Measurements from ENCODE around the gene PRMT7. TPM values are rescaled to one million over a fixed set of nuclear protein-coding genes. Genes with fewer than 3 reads are reported as not detected.

Gene PRMT7
- total RNA-seq, 1 experiment from 2014 or later, result 33.1 TPM

GRCh38 chr16:68345958-68346635 is 35.3 kb downstream of the PRMT7 start:
- in situ Hi-C loops (cut with HindIII; ENCODE audit: low pct_unique_long_range_greater_than_20kb, low sequenced_read_pairs), result no loop called here
- ChIA-PET CTCF (interaction anchor here (0.6 kb wide), 1 partner anchor 36 kb away, joined by 3 read pairs; the partner anchor contains the start of genes PRMT7 and SLC7A6OS), POLR2A (no interaction called here)

GRCh38 chr16:68346892-68347480 is 36.2 kb downstream of the PRMT7 start:
- Histone ChIP-seq H3K27me3 (ENCODE audit: control insufficient read depth, insufficient read depth, low read length) (no peaks in the 10 kb centered on the region), H3K36me3 (ENCODE audit: control insufficient read depth, insufficient read depth, low read length) (peaks cover 2% of the 10 kb centered on the region), H3K27ac (ENCODE audit: low read length) (no peak overlapping the region), H3K4me1 (ENCODE audit: control insufficient read depth, insufficient read depth, low read length) (no peaks in the 10 kb centered on the region), H3K4me3 (ENCODE audit: low read depth in 2 of 2, low read length in 2 of 2) (no peak overlapping the region), H3K9me3 (ENCODE audit: control insufficient read depth, insufficient read depth, low read depth, low read length) (no peaks in the 10 kb centered on the region)
- no peak for DNase-seq (ENCODE audit: low read depth, low spot score)
- ATAC-seq, result no peak
- intact Hi-C loops (cut with micrococcal nuclease; ENCODE audit: unreplicated experiment), result no loop called here
- in situ Hi-C loops (cut with HindIII; ENCODE audit: low pct_unique_long_range_greater_than_20kb, low sequenced_read_pairs), result no loop called here
- CTCF ChIA-PET, result interaction anchor here (0.6 kb wide), 1 partner anchor 36 kb away, joined by 3 read pairs; the partner anchor contains the start of genes PRMT7 and SLC7A6OS
- BruUV-seq (replicated peaks), result no TSS peak
- POLR2A ChIA-PET, result no interaction called here
- TF ChIP-seq SIN3A (IDR thresholded peaks at IDR 0.05; ENCODE audit: borderline replicate concordance, insufficient read depth, low read depth, low read length) (no peak), CTCF (IDR thresholded peaks at IDR 0.05) (no peak), POLR2AphosphoS5 (IDR thresholded peaks at IDR 0.05; ENCODE audit: low read depth, low read length) (no peak), TCF7L2 (IDR thresholded peaks at IDR 0.05; ENCODE audit: low read depth, low read length) (no peak)

More at GRCh38 chr16:68345958-68346635, 35.3 kb downstream of the PRMT7 start:
- peaks cover 2% of the 10 kb centered on the region for H3K36me3 ChIP-seq (ENCODE audit: control insufficient read depth, insufficient read depth, low read length)
- intact Hi-C loops (cut with micrococcal nuclease; ENCODE audit: unreplicated experiment), result no loop called here
- ATAC-seq, result no peak
- H3K9me3 ChIP-seq (ENCODE audit: control insufficient read depth, insufficient read depth, low read depth, low read length), result no peaks in the 10 kb centered on the region
- H3K4me3 ChIP-seq (ENCODE audit: low read depth in 2 of 2, low read length in 2 of 2), result no peak overlapping the region
- H3K27ac ChIP-seq (ENCODE audit: low read length), result no peak overlapping the region
- TF ChIP-seq SIN3A (IDR thresholded peaks at IDR 0.05; ENCODE audit: borderline replicate concordance, insufficient read depth, low read depth, low read length) (no peak), REST (IDR thresholded peaks at IDR 0.05; ENCODE audit: insufficient read depth in 1 of 2, low read depth in 2 of 2, low read length in 1 of 2) (no peak), POLR2AphosphoS5 (IDR thresholded peaks at IDR 0.05; ENCODE audit: low read depth, low read length) (no peak), CTCF (IDR thresholded peaks at IDR 0.05) (no peak), TCF7L2 (IDR thresholded peaks at IDR 0.05; ENCODE audit: low read depth, low read length) (no peak)
- BruUV-seq (replicated peaks), result no TSS peak
- no peaks in the 10 kb centered on the region for H3K27me3 ChIP-seq (ENCODE audit: control insufficient read depth, insufficient read depth, low read length)
- no peak for DNase-seq (ENCODE audit: low read depth, low spot score)
- H3K4me1 ChIP-seq (ENCODE audit: control insufficient read depth, insufficient read depth, low read length), result no peaks in the 10 kb centered on the region

Measured in Panc1 (cell line).